ENCODE measurements around the gene ZFP62.

GRCh38 chr5:180853121-180853847, 7.8 kb downstream of the ZFP62 start:
- TF ChIP-seq CTCF (IDR thresholded peaks at IDR 0.05), result no peak
- TF ChIP-seq POLR2A (IDR thresholded peaks at IDR 0.05), result no peak
- TF ChIP-seq EP300 (IDR thresholded peaks at IDR 0.05), result no peak
